ENCODE results near the gene ORMDL3.

Gene ORMDL3

DNA sequence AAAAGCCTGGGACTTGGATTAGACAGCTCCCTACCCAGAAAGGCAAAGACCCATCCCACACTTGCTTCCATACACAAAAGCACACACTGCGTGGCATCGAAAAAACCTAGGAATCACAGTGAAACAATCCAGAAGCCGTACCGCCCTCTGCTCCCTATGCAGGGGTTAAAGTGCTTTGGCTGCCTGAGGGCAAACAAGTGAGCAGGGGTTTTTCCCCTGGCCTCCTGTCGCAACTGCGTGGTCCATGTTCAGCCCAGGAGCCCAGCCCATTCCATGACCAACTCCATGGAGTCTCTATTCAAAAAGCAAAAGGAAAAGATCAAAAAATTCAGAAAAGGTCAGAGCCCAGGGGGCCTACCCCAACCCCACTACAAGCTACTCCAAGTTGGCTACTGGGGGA is 5.4 kb downstream of the ORMDL3 start:
- DNase-seq (ENCODE audit: extremely low spot score): no peak
- TF ChIP-seq, protein P1, sequence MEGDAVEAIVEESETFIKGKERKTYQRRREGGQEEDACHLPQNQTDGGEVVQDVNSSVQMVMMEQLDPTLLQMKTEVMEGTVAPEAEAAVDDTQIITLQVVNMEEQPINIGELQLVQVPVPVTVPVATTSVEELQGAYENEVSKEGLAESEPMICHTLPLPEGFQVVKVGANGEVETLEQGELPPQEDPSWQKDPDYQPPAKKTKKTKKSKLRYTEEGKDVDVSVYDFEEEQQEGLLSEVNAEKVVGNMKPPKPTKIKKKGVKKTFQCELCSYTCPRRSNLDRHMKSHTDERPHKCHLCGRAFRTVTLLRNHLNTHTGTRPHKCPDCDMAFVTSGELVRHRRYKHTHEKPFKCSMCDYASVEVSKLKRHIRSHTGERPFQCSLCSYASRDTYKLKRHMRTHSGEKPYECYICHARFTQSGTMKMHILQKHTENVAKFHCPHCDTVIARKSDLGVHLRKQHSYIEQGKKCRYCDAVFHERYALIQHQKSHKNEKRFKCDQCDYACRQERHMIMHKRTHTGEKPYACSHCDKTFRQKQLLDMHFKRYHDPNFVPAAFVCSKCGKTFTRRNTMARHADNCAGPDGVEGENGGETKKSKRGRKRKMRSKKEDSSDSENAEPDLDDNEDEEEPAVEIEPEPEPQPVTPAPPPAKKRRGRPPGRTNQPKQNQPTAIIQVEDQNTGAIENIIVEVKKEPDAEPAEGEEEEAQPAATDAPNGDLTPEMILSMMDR (IDR thresholded peaks at IDR 0.05; ENCODE audit: control extremely low read depth, extremely low read depth, low read depth, missing control alignments): no peak
- POLR2A ChIA-PET: no interaction called here
- CTCF ChIA-PET: interaction anchor here (1.2 to 2.0 kb wide), 3 partner anchors 12 to 27 kb away, joined by 4 to 5 read pairs (median 4); no protein-coding TSS in a partner anchor

DNA sequence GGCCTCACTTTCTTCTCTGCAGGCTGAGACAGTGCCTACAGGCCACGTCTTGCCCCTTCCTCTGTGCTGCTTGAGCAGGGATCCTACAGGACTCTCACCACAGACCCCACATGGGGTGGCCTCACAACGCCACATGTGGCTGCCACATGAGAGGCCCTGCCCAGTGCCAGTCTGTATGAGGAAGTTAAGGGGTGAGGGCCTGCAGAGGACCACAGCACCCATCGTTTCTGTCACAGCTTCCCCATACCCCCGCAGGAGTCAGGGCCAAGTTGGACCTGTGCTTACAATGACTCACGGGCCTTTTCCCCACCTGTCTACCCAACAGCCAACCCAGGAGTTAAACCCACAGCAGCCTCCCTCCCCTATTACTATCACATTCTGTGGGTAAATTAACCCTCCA is 6.1 kb downstream of the ORMDL3 start:
- ChIA-PET POLR2A (no interaction called here), CTCF (interaction anchor here (1.2 to 2.0 kb wide), 2 partner anchors 11 to 18 kb away, joined by 4 to 5 read pairs; no protein-coding TSS in a partner anchor)
- peak; percentile 42 for DNase-seq (ENCODE audit: extremely low spot score)
- TF ChIP-seq, protein P1 (IDR thresholded peaks at IDR 0.05; ENCODE audit: control extremely low read depth, extremely low read depth, low read depth, missing control alignments): no peak

DNA sequence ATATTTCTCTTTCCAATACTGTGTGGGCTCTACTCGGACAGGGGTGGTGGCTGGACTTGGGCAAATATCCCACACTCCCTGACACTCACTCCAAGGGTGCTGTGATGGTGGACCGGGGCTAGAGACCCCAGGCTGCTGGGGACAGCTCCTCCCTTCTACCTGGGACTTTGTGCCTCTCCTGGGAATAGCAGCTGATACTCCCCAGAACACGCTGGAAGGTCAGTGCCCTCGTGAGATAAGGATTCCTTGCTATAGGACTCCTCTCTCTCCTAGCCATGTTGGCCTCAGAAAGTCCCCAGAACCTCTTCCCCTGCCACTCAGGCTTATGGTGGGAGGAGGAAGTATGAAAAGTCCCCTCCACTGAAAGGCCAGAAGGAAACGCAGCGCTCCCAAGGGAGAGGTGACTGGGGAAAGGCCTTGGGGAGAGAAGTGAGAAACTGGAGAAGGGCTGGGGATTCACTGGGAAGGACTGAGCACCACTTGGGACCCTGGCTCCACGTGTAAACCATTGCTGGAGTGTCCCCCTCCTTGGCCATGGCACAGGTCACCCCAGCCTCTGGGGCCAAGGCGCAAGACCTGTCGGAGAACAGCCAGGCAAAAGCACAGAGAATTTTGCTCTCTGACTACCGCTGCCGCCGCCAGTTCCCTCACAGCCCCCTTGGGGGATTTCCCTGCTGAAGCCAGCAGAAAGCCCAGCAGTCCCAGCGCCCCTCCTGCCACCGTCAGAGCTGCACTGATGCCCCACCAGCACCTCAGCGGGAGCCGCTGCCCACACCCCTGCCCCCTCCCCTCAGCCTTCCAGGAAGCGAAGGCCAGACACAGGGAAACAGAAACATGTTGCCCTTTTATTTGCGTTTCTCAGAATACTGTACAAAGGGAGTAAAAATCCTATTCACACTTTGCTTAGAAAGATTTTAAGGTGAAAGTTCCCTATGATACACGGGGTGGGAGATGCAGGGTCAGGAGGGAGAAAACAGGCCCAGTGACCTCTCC is 6.9 kb downstream of the ORMDL3 start:
- TF ChIP-seq, protein P1 (IDR thresholded peaks at IDR 0.05; ENCODE audit: control extremely low read depth, extremely low read depth, low read depth, missing control alignments): no peak
- ChIA-PET CTCF (interaction anchor here (1.2 to 2.0 kb wide), 3 partner anchors 10 to 38 kb away, joined by 4 to 6 read pairs (median 5); no protein-coding TSS in a partner anchor), POLR2A (no interaction called here)
- DNase-seq (ENCODE audit: extremely low spot score): peak; percentile 74

DNA sequence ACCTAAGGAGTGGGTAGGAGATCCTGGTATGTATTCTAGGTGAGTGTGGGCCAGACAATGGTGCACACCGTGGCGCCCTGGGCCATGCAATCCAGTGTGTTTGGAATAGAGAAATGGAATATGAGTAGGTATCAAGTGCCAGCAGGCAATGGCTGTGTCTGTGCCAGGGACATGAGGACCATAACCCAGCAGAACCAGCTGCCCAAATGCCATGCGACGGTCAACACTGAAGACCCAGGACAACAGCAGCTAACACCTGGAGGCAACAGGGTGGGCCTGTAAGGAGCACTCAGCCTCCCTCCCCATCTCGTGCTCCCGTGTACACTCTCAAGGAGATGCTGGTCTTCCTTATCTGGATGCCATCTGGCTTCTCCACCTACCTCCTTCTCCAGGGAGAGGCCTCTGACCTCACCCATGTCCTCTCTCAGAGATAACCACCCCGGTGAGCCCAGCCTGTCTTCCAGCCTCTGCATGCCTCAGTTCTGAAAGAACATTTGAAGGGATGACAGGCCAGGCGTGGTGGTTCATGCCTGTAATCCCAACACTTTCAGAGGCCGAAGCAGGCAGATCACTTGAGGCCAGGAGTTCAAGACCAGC is 8.2 kb downstream of the ORMDL3 start:
- POLR2A ChIA-PET: no interaction called here
- CTCF ChIA-PET: interaction anchor here (1.4 kb wide), 1 partner anchor 40 kb away, joined by 6 read pairs; no protein-coding TSS in a partner anchor
- TF ChIP-seq, protein P1 (IDR thresholded peaks at IDR 0.05; ENCODE audit: control extremely low read depth, extremely low read depth, low read depth, missing control alignments): no peak
- no peak for DNase-seq (ENCODE audit: extremely low spot score)

DNA sequence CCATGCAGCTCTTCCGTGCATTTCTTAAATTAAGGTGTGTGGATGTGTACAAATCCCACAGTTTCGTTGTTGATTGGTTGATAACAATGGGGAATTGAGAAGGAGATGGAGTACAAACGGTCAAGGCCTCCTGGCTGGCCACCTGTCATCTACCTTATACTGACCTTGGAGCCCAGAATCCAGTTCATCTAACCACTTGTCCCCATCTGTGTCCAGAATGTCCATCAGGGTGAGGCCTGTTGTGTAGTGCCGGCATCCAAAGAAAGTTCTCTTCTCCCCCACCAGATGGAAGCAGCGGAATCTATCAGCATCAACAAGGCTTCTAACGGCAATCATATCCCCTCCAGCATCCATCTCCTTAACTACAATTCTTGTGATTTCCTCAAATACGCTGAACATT is 10.5 kb downstream of the ORMDL3 start:
- ChIA-PET CTCF (interaction anchor here (1.7 kb wide), 1 partner anchor 9 kb away, joined by 3 read pairs; no protein-coding TSS in a partner anchor), POLR2A (no interaction called here)
- TF ChIP-seq, protein P1 (IDR thresholded peaks at IDR 0.05; ENCODE audit: control extremely low read depth, extremely low read depth, low read depth, missing control alignments): no peak
- no peak for DNase-seq (ENCODE audit: extremely low spot score)

DNA sequence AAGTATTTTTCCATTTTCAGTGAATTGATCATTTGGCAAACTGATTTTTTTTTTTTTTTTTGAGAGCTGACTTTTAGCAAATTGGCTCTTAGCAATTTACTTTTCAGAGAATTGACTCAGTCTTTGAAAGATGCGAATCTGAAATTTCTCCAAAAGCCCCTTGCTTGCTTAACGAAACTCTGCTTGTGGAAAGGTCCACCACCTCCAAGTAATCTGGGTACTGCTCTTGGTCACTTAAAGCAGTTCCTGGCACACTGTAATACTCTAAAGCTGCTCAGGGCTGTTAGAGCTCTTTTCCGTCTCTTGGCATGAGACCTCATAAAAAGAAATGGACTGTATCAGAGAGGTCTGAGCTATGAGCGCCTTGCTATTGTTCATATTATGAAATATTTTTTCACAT is 11.8 kb downstream of the ORMDL3 start:
- POLR2A ChIA-PET: interaction anchor here (1.4 kb wide), 1 partner anchor 20 kb away, joined by 3 read pairs; no protein-coding TSS in a partner anchor
- TF ChIP-seq, protein P1 (IDR thresholded peaks at IDR 0.05; ENCODE audit: control extremely low read depth, extremely low read depth, low read depth, missing control alignments): no peak
- DNase-seq (ENCODE audit: extremely low spot score): no peak
- CTCF ChIA-PET: interaction anchor here (1.4 kb wide), 1 partner anchor 39 kb away, joined by 3 read pairs; no protein-coding TSS in a partner anchor
